HFFc6 (cell line): Measurements from ENCODE around the gene LRRC10B. TPM values are rescaled to one million over a fixed set of nuclear protein-coding genes. Genes with fewer than 3 reads are reported as not detected.

Experiments used
- DNase-seq: peaks from one replicate; pipeline ENCODE4 v3.0.0-alpha.2; 2018
- H3K27ac Mint-ChIP-seq: 2 replicates; pipeline ENCODE4 v1.8.0; 2020; ENCODE audit warnings: mild to moderate bottlenecking, mixed read lengths
- H3K27me3 Mint-ChIP-seq: 2 replicates; pipeline ENCODE4 v1.8.0; 2021; ENCODE audit warnings: mild to moderate bottlenecking, moderate library complexity, mixed read lengths; ENCODE audit not compliant: insufficient read depth
- H3K36me3 Mint-ChIP-seq: 2 replicates; pipeline ENCODE4 v1.8.0; 2021; ENCODE audit warnings: low read depth, mixed read lengths
- H3K4me1 Mint-ChIP-seq: 2 replicates; pipeline ENCODE4 v1.8.0; 2020; ENCODE audit warnings: low read depth, mixed read lengths
- H3K4me3 Mint-ChIP-seq: 2 replicates; pipeline ENCODE4 v1.8.0; 2020; ENCODE audit warnings: mild to moderate bottlenecking, moderate library complexity, mixed read lengths
- H3K9me3 Mint-ChIP-seq: 2 replicates; pipeline ENCODE4 v1.8.0; 2020; ENCODE audit warnings: mild to moderate bottlenecking, mixed read lengths
- CTCF ChIP-seq: fragments of 200-600 bp; sonication (generic); IDR thresholded peaks from 2 replicates; pipeline ENCODE4 v1.5.0; 2021; ENCODE audit warnings: antibody characterized with exemption, mild to moderate bottlenecking
- total RNA-seq, 6 experiments: library from RNA; stranded (reverse); fragmentation: NEBNext Ultra II Directional; extraction: Animal tissue kit (Norgen Biotek cat#: 25700); gene quantifications; 2 replicates in 1 of 6; 3 replicates in 5 of 6; pipeline ENCODE4 v1.2.3, GENCODE V29; 2021

Gene LRRC10B
- total RNA-seq, 6 experiments from 2014 or later = not detected

- Mint-ChIP-seq H3K27me3 (peaks cover 44% of the 10 kb centered on the region), H3K36me3 (no peaks in the 10 kb centered on the region), H3K27ac (no peak overlapping the region), H3K4me3 (no peak overlapping the region), H3K9me3 (no peaks in the 10 kb centered on the region), H3K4me1 (peaks cover 9% of the 10 kb centered on the region)
- TF ChIP-seq CTCF = no peak
- no peak for DNase-seq
Observed at GRCh38 chr11:61512435-61512834, 3.9 kb downstream of the LRRC10B start.

GRCh38 chr11:61513143-61513765 is 4.7 kb downstream of the LRRC10B start:
- Mint-ChIP-seq H3K27me3 (peaks cover 38% of the 10 kb centered on the region), H3K4me3 (no peak overlapping the region), H3K4me1 (peaks cover 9% of the 10 kb centered on the region), H3K27ac (no peak overlapping the region), H3K36me3 (no peaks in the 10 kb centered on the region), H3K9me3 (no peaks in the 10 kb centered on the region)
- no peak for TF ChIP-seq CTCF
- DNase-seq = no peak

- Mint-ChIP-seq H3K36me3 (no peaks in the 10 kb centered on the region), H3K27ac (no peak overlapping the region), H3K4me3 (no peak overlapping the region)
Observed at GRCh38 chr11:61514050-61514917, 5.7 kb downstream of the LRRC10B start.

GRCh38 chr11:61515686-61516085 is 7.1 kb downstream of the LRRC10B start:
- H3K27ac Mint-ChIP-seq = no peak overlapping the region
- no peaks in the 10 kb centered on the region for H3K36me3 Mint-ChIP-seq
- peaks cover 9% of the 10 kb centered on the region for H3K4me1 Mint-ChIP-seq
- H3K9me3 Mint-ChIP-seq = no peaks in the 10 kb centered on the region
- H3K4me3 Mint-ChIP-seq = no peak overlapping the region
- TF ChIP-seq CTCF = no peak
- DNase-seq = no peak
- H3K27me3 Mint-ChIP-seq = peaks cover 31% of the 10 kb centered on the region

More at GRCh38 chr11:61514050-61514917, 5.7 kb downstream of the LRRC10B start:
- TF ChIP-seq CTCF = no peak
- Mint-ChIP-seq H3K4me1 (peaks cover 9% of the 10 kb centered on the region), H3K27me3 (peaks cover 36% of the 10 kb centered on the region), H3K9me3 (no peaks in the 10 kb centered on the region)
- DNase-seq = no peak

- DNase-seq = no peak
- Mint-ChIP-seq H3K4me3 (no peak overlapping the region; the same call in 1 of the 2 replicates), H3K27me3 (peaks cover 26% of the 10 kb centered on the region), H3K9me3 (no peaks in the 10 kb centered on the region), H3K27ac (no peak overlapping the region), H3K36me3 (no peaks in the 10 kb centered on the region), H3K4me1 (peaks cover 9% of the 10 kb centered on the region)
- TF ChIP-seq CTCF = no peak
Observed at GRCh38 chr11:61516191-61516590, 7.6 kb downstream of the LRRC10B start.
